DOHH2 (cell line): ENCODE measurements around the gene NME9.

ENCODE experiments used
- H3F3A ChIP-seq: fragments of 200-600 bp; sonication (generic), shearing (Covaris generic); 2 replicates; pipeline ENCODE4 v1.6.0; 2016; ENCODE audit warnings: antibody characterized with exemption, mild to moderate bottlenecking; ENCODE audit not compliant: control insufficient read depth, insufficient read depth
- H3K27ac ChIP-seq: fragments of 200-600 bp; sonication (generic); 2 replicates; pipeline ENCODE4 v1.5.1; 2014; ENCODE audit warnings: low read depth, mild to moderate bottlenecking, low read length, moderate library complexity
- H3K27me3 ChIP-seq: fragments of 200-600 bp; sonication (generic); 2 replicates; pipeline ENCODE4 v1.6.1; 2014; ENCODE audit warnings: mild to moderate bottlenecking, low read length, mixed read lengths; ENCODE audit not compliant: control insufficient read depth
- H3K36me3 ChIP-seq: fragments of 200-600 bp; sonication (generic); 2 replicates; pipeline ENCODE4 v1.6.1; 2014; ENCODE audit warnings: mild to moderate bottlenecking, low read length, moderate library complexity, mixed read lengths; ENCODE audit not compliant: control insufficient read depth
- H3K4me1 ChIP-seq: fragments of 200-600 bp; sonication (generic); 2 replicates; pipeline ENCODE4 v1.6.1; 2014; ENCODE audit warnings: mild to moderate bottlenecking, low read length, mixed read lengths; ENCODE audit not compliant: control insufficient read depth
- H3K4me2 ChIP-seq: fragments of 200-600 bp; sonication (generic); 2 replicates; pipeline ENCODE4 v1.6.0; 2014; ENCODE audit warnings: mild to moderate bottlenecking, low read length, moderate library complexity
- H3K4me3 ChIP-seq: fragments of 200-600 bp; sonication (generic); 2 replicates; pipeline ENCODE4 v1.5.1; 2014; ENCODE audit warnings: mild to moderate bottlenecking, low read length, mixed read lengths
- H3K79me2 ChIP-seq: fragments of 200-600 bp; sonication (generic); 2 replicates; pipeline ENCODE4 v1.6.1; 2014; ENCODE audit warnings: mild to moderate bottlenecking, low read length, mixed read lengths; ENCODE audit not compliant: control insufficient read depth
- H3K9me2 ChIP-seq: fragments of 200-600 bp; sonication (generic); replicated peaks from 2 replicates; pipeline ENCODE4 v1.6.1; 2014; ENCODE audit warnings: mild to moderate bottlenecking, low read length, mixed read lengths; ENCODE audit not compliant: control insufficient read depth
- H3K9me3 ChIP-seq: fragments of 200-600 bp; sonication (generic); 2 replicates; pipeline ENCODE4 v1.6.1; 2014; ENCODE audit warnings: antibody characterized with exemption, low read length, mixed read lengths; ENCODE audit not compliant: control insufficient read depth, insufficient read depth
- H4K20me1 ChIP-seq: fragments of 200-600 bp; sonication (generic); 2 replicates; pipeline ENCODE4 v1.6.0; 2014; ENCODE audit warnings: low read depth, mild to moderate bottlenecking, antibody characterized with exemption, low read length, moderate library complexity; ENCODE audit not compliant: control insufficient read depth, insufficient read depth
- CTCF ChIP-seq: fragments of 200-600 bp; sonication (generic); IDR thresholded peaks from one replicate; pipeline ENCODE4 v1.5.1; 2014; ENCODE audit warnings: antibody characterized with exemption, mild to moderate bottlenecking, low read depth, low read length; ENCODE audit not compliant: poor library complexity, severe bottlenecking
- EZH2phosphoT487 ChIP-seq: fragments of 200-600 bp; sonication (generic); IDR thresholded peaks from 2 replicates; pipeline ENCODE4 v1.6.1; 2017; ENCODE audit warnings: borderline replicate concordance, mild to moderate bottlenecking, antibody characterized with exemption, low read length, moderate library complexity, mixed read lengths

Gene NME9

GRCh38 chr3:138338811-138339210, 9.2 kb upstream of the NME9 start:
- Histone ChIP-seq H3K9me3 (no peaks in the 10 kb centered on the region), H3K4me2 (no peak overlapping the region), H4K20me1 (no peaks in the 10 kb centered on the region), H3K36me3 (no peaks in the 10 kb centered on the region), H3K79me2 (no peaks in the 10 kb centered on the region), H3K27ac (no peak overlapping the region), H3K4me1 (no peaks in the 10 kb centered on the region), H3K27me3 (peaks cover 29% of the 10 kb centered on the region), H3K4me3 (no peak overlapping the region), H3K9me2 (no peaks in the 10 kb centered on the region), H3F3A (no peaks in the 10 kb centered on the region)
- TF ChIP-seq CTCF = no peak
- TF ChIP-seq EZH2phosphoT487 = no peak

GRCh38 chr3:138338244-138338643, 8.6 kb upstream of the NME9 start:
- Histone ChIP-seq H3K9me3 (no peaks in the 10 kb centered on the region), H3K27me3 (peaks cover 29% of the 10 kb centered on the region), H3K36me3 (no peaks in the 10 kb centered on the region), H3F3A (no peaks in the 10 kb centered on the region), H3K4me3 (no peak overlapping the region), H4K20me1 (no peaks in the 10 kb centered on the region), H3K79me2 (no peaks in the 10 kb centered on the region), H3K4me1 (no peaks in the 10 kb centered on the region), H3K4me2 (no peak overlapping the region), H3K27ac (no peak overlapping the region), H3K9me2 (no peaks in the 10 kb centered on the region)
- no peak for TF ChIP-seq CTCF
- TF ChIP-seq EZH2phosphoT487 = no peak

- Histone ChIP-seq H3K79me2 (no peaks in the 10 kb centered on the region), H3K27ac (no peak overlapping the region), H3K9me3 (no peaks in the 10 kb centered on the region), H3K4me2 (no peak overlapping the region), H3K9me2 (no peaks in the 10 kb centered on the region), H4K20me1 (no peaks in the 10 kb centered on the region), H3K27me3 (peaks cover 26% of the 10 kb centered on the region), H3F3A (no peaks in the 10 kb centered on the region), H3K4me1 (no peaks in the 10 kb centered on the region), H3K4me3 (no peak overlapping the region), H3K36me3 (no peaks in the 10 kb centered on the region)
- TF ChIP-seq CTCF = no peak
Measured at GRCh38 chr3:138336454-138336999, 6.9 kb upstream of the NME9 start.

GRCh38 chr3:138334608-138335007, 5.0 kb upstream of the NME9 start:
- H3K27me3 ChIP-seq = peaks cover 33% of the 10 kb centered on the region
- no peak overlapping the region for H3K4me3 ChIP-seq
- H3K27ac ChIP-seq = no peak overlapping the region
- no peaks in the 10 kb centered on the region for H3K9me2 ChIP-seq
- peaks cover 7% of the 10 kb centered on the region; the same call in 1 of the 2 replicates for H3F3A ChIP-seq
- TF ChIP-seq CTCF (no peak), EZH2phosphoT487 (no peak)
- peaks cover 4% of the 10 kb centered on the region for H3K4me1 ChIP-seq
- no peak overlapping the region for H3K4me2 ChIP-seq
- no peaks in the 10 kb centered on the region for H4K20me1 ChIP-seq
- H3K36me3 ChIP-seq = no peaks in the 10 kb centered on the region
- H3K79me2 ChIP-seq = no peaks in the 10 kb centered on the region
- no peaks in the 10 kb centered on the region for H3K9me3 ChIP-seq
